K562 (cell line): ENCODE results near the gene SART1. TPM values are rescaled to one million over a fixed set of nuclear protein-coding genes. Genes with fewer than 3 reads are reported as not detected.

Source experiments
- CBX3 ChIP-seq, 2 experiments: IDR thresholded peaks; 1 replicate in 1 of 2; 2 replicates in 1 of 2; pipeline ENCODE4 v1.6.1; 2012; ENCODE audit warnings: inconsistent platforms in 2 of 2, low read length in 2 of 2, borderline replicate concordance in 1 of 2, control low read depth in 1 of 2
- CHCHD3 ChIP-seq: fragments of 250-450 bp; sonication (Bioruptor Pico); IDR thresholded peaks from 2 replicates; pipeline ENCODE4 v2.1.2; 2022; ENCODE audit warnings: mild to moderate bottlenecking
- CHD4 ChIP-seq: fragments of 200-600 bp; sonication (generic); IDR thresholded peaks from 3 replicates; pipeline ENCODE4 v1.6.1; 2012; ENCODE audit warnings: low read depth, mild to moderate bottlenecking, mixed read lengths, low read length, inconsistent platforms; ENCODE audit not compliant: insufficient read depth, insufficient replicate concordance, poor library complexity, severe bottlenecking
- DLX4 ChIP-seq: fragments of 250-450 bp; sonication (Bioruptor Pico); IDR thresholded peaks from 2 replicates; pipeline ENCODE4 v1.6.1; 2021; ENCODE audit warnings: mild to moderate bottlenecking
- DMBX1 ChIP-seq: fragments of 250-450 bp; sonication (Bioruptor Pico); IDR thresholded peaks from 2 replicates; pipeline ENCODE4 v1.8.0; 2022; ENCODE audit warnings: inconsistent platforms, mild to moderate bottlenecking, moderate library complexity, borderline replicate concordance
- ELF1 ChIP-seq: fragments of 200-800 bp; sonication (Bioruptor generic); IDR thresholded peaks from 2 replicates; pipeline ENCODE4 v1.6.1; 2016; ENCODE audit warnings: missing genetic modification characterization, missing compliant biosample characterization
- GATAD2A ChIP-seq: fragments of 450-650 bp; IDR thresholded peaks from 2 replicates; pipeline ENCODE4 v1.6.1; 2017
- HMGXB4 ChIP-seq: sonication (generic); formaldehyde crosslinking; IDR thresholded peaks from 2 replicates; pipeline ENCODE4 v1.8.1; 2023; ENCODE audit warnings: mild to moderate bottlenecking, missing genetic modification reagents
- ID3 ChIP-seq, 2 experiments: fragments of 250-450 bp in 1 of 2; fragments of 450-650 bp in 1 of 2; sonication (Bioruptor Pico) in 1 of 2; IDR thresholded peaks; 2 replicates each; pipeline versions ENCODE4 v1.6.1 to v1.8.0; 2016 to 2021; ENCODE audit warnings: mild to moderate bottlenecking in 2 of 2, moderate library complexity in 2 of 2, missing compliant biosample characterization in 1 of 2, missing genetic modification characterization in 1 of 2
- IRF2 ChIP-seq: sonication (generic); formaldehyde crosslinking; IDR thresholded peaks from 2 replicates; pipeline ENCODE4 v1.8.1; 2022; ENCODE audit warnings: mild to moderate bottlenecking, missing genetic modification reagents
- NFE2L1 ChIP-seq: fragments of 450-650 bp; IDR thresholded peaks from 2 replicates; pipeline ENCODE4 v1.6.1; 2016; ENCODE audit warnings: missing genetic modification characterization, low read depth, mild to moderate bottlenecking, missing compliant biosample characterization, moderate library complexity, borderline replicate concordance
- NFXL1 ChIP-seq: fragments of 450-650 bp; formaldehyde crosslinking; IDR thresholded peaks from 2 replicates; pipeline ENCODE4 v1.4.0; 2021; ENCODE audit warnings: mild to moderate bottlenecking
- POU5F1 ChIP-seq: fragments of 150-350 bp; IDR thresholded peaks from 2 replicates; pipeline ENCODE4 v1.6.1; 2014; ENCODE audit warnings: borderline replicate concordance, low read length, low read depth, mild to moderate bottlenecking; ENCODE audit not compliant: partially characterized antibody
- RBM14 ChIP-seq: fragments of 200-400 bp; formaldehyde crosslinking; IDR thresholded peaks from 2 replicates; pipeline ENCODE4 v1.6.1; 2018; ENCODE audit warnings: low read depth, mild to moderate bottlenecking, low read length, moderate library complexity, borderline replicate concordance; ENCODE audit not compliant: insufficient read depth
- RBM22 ChIP-seq: fragments of 200-400 bp; formaldehyde crosslinking; IDR thresholded peaks from 2 replicates; pipeline ENCODE4 v1.6.1; 2018; ENCODE audit warnings: low read length, low read depth; ENCODE audit not compliant: poor library complexity, severe bottlenecking
- SFPQ ChIP-seq: fragments of 200-400 bp; formaldehyde crosslinking; IDR thresholded peaks from 2 replicates; pipeline ENCODE4 v1.6.1; 2017; ENCODE audit warnings: mild to moderate bottlenecking, low read depth, low read length, moderate library complexity
- SMARCA4 ChIP-seq: fragments of 450-650 bp; IDR thresholded peaks from 2 replicates; pipeline ENCODE4 v1.6.1; 2016
- TAF7 ChIP-seq: fragments of 450-650 bp; IDR thresholded peaks from 2 replicates; pipeline ENCODE4 v1.6.1; 2016; ENCODE audit warnings: missing genetic modification characterization, missing compliant biosample characterization
- ZC3H4 ChIP-seq: sonication (generic); formaldehyde crosslinking; IDR thresholded peaks from 2 replicates; pipeline ENCODE4 v1.9.0; 2021; ENCODE audit warnings: missing genetic modification reagents, borderline replicate concordance
- ZNF239 ChIP-seq: fragments of 250-450 bp; sonication (Bioruptor Pico); IDR thresholded peaks from 2 replicates; pipeline ENCODE4 v1.4.0; 2020; ENCODE audit warnings: mild to moderate bottlenecking
- ZNF24 ChIP-seq: fragments of 450-650 bp; IDR thresholded peaks from 2 replicates; pipeline ENCODE4 v1.6.1; 2016
- ZNF274 ChIP-seq: IDR thresholded peaks from 2 replicates; pipeline ENCODE4 v1.6.1; 2011; ENCODE audit warnings: low read depth, mild to moderate bottlenecking, low read length, moderate library complexity, borderline replicate concordance
- polyA plus RNA-seq, 8 experiments: library from polyadenylated mRNA; depleted of rRNA in 4 of 8; stranded (reverse) in 5 of 8; unstranded in 3 of 8; fragments of >200 nt; fragmentation: Nextera tagmentation in 2 of 8; fragmentation: Illumina TruSeq in 1 of 8; extraction: Ambion mirVana in 2 of 8; extraction: Trizol in 1 of 8; gene quantifications; 2 replicates each; pipeline versions ENCODE4 v1.2.1 to v1.2.3, GENCODE V29; 2011 to 2014; ENCODE audit warnings: inconsistent platforms in 1 of 8, missing spikeins in 1 of 8
- total RNA-seq, 7 experiments: library from RNA; depleted of rRNA in 6 of 7; stranded (reverse); fragments of >200 nt in 6 of 7; fragmentation: Illumina TruSeq in 2 of 7; extraction: Trizol in 2 of 7; gene quantifications; 2 replicates each; pipeline versions ENCODE4 v1.2.1 to v1.2.3, GENCODE V29; 2011 to 2021; ENCODE audit warnings: low replicate concordance in 1 of 7

The SART1 gene
- total and polyA plus RNA-seq, 9 of the 15 experiments (the other 6 are each of a cell fraction or from before 2014, with no cell fraction given), result 4.8 to 84.1 (median 31.7) TPM

- TF ChIP-seq SFPQ, result no peak
- TF ChIP-seq GATAD2A, result no peak
- TF ChIP-seq ZNF24, result no peak
- TF ChIP-seq RBM14, result no peak
- no peak for TF ChIP-seq NFE2L1 (tag)
- TF ChIP-seq ID3 (CRISPR knock-in tag; IDR thresholded peaks at IDR 0.05), result no peak
- TF ChIP-seq ID3 (tag; IDR thresholded peaks at IDR 0.05), result peak; percentile 85
- TF ChIP-seq HMGXB4, result peak; percentile 57
- TF ChIP-seq ZNF274, result no peak
- no peak for TF ChIP-seq ZC3H4 (CRISPR knock-in tag)
- 0 out of 2 replicates have a peak, but pooled peaks have one; percentile 11 for TF ChIP-seq SMARCA4
- peak; percentile 91 for TF ChIP-seq TAF7 (tag)
- no peak for TF ChIP-seq CHD4
- TF ChIP-seq DLX4 (CRISPR knock-in tag), result no peak
- no peak for TF ChIP-seq DMBX1
- no peak for TF ChIP-seq ZNF239 (CRISPR knock-in tag)
- TF ChIP-seq CHCHD3 (CRISPR knock-in tag), result peak; percentile 35; the same call in 1 of the 2 replicates
- peak in 1 of 2 experiments; percentile 98; a peak in 2 of 3 replicates for TF ChIP-seq CBX3 (IDR thresholded peaks at IDR 0.05; ENCODE audit: borderline replicate concordance in 1 of 2, low read length in 2 of 2)
- 0 out of 2 replicates have a peak, but pooled peaks have one; percentile 16 for TF ChIP-seq NFXL1
- TF ChIP-seq IRF2 (CRISPR knock-in tag), result no peak
- peak; percentile 96 for TF ChIP-seq ELF1 (tag)
- TF ChIP-seq POU5F1, result no peak
- no peak for TF ChIP-seq RBM22
These were observed 40.6 kb downstream of the SART1 start, which contains the start of the genes BANF1 and EIF1AD (continued) for GRCh38 chr11:66001942-66002647.
